HG02938 (cell line): ENCODE measurements around the gene CCDC33.
"Not testable (repeated sequence)": the region's sequence is repeated elsewhere in the genome, so short reads cannot be mapped to it uniquely, and the experiment has no call there.

Experiments
- ATAC-seq: cut with Tn5 transposase; IDR thresholded peaks from one replicate; pipeline ENCODE4 v1.9.1; 2021; ENCODE audit warnings: mild to moderate bottlenecking, moderate library complexity; ENCODE audit not compliant: unreplicated experiment

CCDC33 gene

DNA sequence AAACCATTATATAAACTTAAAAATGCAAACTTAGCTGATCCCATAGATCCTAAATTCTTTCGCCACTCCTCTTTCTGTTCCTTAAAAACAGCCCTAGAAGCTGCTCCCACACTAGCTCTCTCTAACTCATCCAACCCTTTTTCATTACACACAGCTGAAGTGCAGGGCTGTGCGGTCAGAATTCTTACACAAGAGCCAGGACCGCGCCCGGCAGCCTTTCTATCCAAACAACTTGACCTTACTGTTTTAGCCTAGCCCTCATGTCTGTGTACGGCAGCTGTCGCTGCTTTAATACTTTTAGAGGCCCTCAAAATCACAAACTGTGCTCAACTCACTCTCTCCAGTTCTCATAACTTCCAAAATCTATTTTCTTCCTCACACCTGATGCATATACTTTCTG is 121.4 kb downstream of the CCDC33 start:
- ATAC-seq = not testable (repeated sequence)

DNA sequence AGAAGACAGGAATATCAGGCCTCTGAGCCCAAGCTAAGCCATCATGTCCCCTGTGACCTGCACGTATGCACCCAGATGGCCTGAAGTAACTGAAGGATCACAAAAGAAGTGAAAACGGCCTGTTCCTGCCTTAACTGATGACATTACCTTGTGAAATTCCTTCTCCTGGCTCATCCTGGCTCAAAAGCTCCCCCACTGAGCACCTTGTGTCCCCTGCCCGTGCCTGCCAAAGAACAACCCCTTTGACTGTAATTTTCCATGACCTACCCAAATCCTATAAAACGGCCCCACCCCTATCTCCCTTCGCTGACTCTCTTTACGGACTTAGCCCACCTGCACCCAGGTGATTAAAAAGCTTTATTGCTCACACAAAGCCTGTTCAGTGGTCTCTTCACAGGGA is 123.2 kb downstream of the CCDC33 start:
- not testable (repeated sequence) for ATAC-seq

DNA sequence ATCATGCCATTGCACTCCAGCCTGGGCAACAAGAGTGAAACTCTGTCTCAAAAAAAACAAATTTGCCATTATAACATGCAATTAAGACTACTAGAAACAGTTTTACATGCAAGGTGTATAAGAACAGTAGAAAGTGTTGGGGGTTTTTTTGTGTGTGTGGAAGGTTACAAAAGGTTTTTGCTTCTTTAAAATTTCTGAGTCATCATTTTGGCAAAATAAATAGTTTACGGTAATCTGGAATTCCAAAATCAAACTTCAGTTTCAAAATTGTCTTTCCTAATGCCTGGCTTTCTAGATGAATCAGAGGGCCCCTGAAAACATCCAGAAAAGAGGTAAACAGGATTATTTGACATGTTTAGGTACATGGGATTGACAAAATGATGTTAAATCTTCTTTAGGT is 124.7 kb downstream of the CCDC33 start:
- ATAC-seq = not testable (repeated sequence)

DNA sequence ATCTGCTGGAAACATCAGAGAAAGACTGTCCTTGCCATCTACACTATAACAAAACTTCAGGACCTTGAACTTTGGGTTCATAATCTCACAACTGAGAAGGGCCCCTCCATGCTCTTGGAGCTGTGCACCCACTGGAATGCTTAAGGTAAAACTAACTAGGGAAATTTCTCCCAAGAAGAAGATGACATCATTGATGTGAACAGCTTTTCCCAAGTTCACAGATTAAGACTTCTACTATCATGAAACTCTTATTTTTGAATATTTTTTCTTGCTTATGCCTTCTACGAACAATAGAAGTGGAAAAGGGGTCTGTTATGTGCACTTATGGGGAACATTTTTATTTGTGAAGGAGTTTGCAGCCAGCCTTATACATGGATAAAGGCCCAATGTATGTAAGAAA is 126.4 kb downstream of the CCDC33 start:
- no peak for ATAC-seq

DNA sequence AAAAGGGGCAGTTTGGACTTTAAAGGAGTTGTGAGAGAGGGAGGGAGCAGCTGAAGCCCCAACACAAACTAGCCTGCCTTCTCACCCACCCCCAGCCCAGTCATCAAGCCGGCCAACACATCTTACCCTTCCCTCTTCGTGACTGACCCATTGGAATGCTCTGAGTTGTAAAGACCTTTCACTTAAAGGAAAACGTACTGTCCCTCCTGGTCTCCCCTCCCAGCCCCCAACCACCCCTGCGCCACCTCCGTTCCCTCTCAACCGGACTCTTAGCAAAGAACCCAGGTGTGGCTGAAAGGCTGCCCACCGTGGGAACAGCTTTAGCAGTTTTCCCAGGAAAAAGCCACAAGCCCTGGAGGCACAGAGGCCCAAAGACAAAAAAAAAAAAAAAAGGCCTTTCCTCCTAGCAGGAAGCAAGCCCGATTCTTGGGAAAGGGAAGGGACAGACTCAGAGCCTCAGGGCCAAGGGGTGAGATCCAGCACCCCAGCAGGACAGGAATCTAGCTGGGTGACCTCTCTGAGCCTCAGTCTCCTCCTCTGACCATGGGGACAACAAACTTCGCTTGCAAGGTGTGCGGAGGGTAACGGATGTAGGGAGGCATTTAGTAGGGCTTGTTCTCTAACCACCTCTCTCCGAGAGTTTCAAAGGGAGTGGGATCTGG is 128.9 kb downstream of the CCDC33 start:
- no peak for ATAC-seq

DNA sequence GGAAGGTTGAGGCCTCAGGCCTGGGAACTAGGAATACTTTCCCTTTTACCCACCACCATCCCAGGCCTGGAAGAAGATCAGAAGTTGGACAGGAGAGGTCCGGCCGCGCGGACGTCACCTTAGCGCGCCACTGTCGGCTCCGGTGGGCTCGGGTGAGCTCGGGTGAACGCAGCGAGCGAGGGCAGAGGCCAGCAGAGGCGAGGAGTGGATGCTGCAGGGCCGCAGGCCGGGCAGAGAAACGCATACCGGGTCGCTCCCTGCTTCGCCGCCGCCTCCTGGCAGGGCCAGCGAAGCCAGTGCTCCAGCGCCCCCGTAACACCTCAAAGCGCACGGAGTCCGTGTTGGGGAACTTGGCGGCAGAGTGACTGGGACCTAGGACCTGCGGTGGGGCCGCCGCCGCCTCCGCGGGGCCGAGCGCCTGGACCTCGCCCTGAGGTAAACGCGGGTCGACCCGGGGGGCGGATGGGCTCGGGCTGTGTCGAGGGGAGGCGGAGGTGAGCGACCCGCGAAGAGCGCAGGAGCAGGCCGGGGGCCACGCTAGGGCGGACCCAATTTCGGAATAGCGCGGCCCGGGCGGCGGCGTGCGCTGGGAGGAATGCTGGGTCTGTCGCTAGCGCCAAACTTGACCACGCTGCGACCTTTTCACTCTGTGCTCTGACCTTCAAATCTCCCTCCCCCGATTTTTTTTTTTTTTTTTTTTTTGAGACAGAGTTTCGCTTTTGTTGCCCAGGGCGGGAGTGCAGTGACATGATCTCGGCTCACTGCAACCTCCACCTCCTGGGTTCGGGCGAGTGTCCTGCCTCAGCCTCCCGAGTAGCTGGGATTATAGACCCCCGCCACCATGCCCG is 129.7 kb downstream of the CCDC33 start:
- no peak for ATAC-seq

DNA sequence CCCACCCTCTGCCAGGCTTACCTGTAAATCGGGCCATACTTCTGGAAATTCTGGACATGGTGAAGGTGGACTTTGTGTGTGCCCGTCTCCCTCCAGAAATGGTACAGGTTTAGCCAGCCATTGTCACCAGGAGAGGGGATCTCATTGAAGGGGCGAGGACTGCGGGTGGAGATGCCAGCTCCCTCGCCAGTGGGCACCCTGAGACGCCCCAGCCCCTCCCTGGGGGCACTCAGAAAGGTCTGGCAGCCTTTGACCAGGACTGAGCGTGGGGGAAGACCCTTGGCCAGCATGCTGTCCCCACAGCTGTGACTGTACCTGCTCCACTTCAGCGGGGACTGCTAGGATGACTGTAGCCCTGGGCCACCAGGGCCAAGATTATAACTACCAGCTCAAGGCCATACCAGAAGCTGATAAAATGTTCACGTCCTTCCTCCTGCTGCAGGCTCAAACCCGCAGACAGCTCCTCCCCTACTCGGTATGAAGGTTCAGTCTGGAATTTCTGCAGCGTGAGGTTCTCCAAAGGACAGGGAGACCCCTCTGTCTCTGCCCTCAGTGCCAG is 131.2 kb downstream of the CCDC33 start, which contains the start of gene CYP11A1:
Gene CYP11A1, minus strand, starts transcription at position 351 of the 559 bp plus-strand sequence. Its CDS starts 61 bp downstream, at position 290.
- no peak for ATAC-seq

DNA sequence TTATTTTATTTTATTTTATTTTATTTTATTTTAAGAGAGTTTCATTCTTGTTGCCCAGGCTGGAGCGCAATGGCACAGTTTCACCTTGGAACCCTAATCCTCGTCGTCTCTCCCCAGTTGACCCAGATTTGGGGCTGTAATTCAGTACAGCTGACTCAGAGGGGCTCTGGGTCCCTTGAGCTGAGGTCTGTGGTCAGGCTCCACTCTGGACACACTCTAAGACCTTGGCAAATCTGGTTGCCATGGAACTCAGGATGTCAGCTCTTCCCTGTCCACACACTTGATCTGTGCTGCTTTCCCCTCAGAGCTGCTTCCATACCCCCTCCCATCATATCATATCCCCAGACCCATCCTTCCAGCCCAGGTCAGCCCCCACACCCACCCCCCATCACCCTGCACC is 132.0 kb downstream of the CCDC33 start:
- no peak for ATAC-seq

DNA sequence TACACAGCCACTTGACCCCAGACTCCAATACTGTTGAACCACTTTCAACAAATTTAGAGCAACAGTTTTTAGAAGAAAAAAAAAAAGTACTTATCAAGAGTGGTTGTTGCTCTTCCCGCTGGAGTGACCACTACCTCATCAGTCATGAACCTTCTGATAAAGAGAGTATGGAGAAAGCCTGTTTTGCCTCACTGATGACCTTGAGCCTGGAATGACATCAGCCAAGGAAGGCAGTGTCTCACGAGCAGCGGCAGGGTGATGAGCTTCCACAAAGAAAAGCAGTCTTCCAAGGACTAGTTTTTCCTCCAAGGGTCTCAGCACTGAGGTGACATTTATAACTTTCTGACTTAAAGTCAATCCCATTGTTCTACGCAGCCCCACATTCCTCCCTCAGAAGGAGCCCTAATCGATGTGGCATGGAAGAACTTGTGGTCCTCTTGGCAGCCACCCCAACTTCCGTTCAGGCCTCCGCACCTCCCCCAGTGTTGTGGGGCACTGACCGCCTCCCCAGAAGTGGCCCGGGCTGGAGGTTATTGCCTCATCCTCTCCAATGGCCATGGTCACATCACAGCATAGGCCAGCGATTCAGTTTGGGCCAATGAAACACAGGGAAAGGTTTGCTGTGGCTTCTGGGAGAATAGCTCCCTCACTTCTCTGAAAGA is 133.1 kb downstream of the CCDC33 start:
- ATAC-seq = no peak

DNA sequence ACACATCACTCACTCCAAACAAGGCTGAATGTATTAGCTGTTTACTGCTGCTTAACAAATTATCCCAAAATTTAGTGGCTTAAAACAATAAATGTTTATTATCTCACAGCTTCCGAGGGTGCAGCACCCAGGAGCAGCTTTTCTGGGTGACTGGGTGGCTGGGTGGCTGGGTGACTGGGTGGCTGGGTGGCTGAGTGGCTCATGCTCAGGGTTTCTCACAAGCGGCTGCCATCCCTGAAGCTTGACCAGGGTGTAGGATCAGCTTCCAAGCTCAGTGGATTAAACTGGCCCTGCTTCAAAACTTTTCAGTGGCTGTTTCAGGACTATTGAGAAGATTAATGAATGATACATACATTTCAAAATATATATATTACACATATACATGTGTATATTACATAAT is 133.6 kb downstream of the CCDC33 start:
- ATAC-seq = no peak

DNA sequence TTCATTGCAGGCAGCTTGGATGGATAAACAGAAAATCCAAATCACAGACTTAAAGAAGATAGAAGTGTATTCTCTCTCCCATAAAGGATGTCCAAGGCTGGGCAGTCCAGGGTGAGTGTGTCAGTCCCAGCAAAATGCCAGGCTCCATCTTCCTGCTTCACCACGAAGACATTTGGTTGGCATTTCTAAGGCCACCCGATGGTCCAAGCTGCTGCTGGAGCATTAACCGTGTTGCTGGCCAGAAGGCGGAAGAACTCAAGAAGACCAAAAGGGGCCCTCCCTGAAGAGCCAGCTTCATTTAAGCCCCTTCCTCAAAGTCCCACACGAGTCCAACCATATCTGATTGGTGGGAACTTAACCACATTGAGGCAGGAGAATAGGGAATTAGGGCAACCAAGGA is 134.3 kb downstream of the CCDC33 start:
- no peak for ATAC-seq

DNA sequence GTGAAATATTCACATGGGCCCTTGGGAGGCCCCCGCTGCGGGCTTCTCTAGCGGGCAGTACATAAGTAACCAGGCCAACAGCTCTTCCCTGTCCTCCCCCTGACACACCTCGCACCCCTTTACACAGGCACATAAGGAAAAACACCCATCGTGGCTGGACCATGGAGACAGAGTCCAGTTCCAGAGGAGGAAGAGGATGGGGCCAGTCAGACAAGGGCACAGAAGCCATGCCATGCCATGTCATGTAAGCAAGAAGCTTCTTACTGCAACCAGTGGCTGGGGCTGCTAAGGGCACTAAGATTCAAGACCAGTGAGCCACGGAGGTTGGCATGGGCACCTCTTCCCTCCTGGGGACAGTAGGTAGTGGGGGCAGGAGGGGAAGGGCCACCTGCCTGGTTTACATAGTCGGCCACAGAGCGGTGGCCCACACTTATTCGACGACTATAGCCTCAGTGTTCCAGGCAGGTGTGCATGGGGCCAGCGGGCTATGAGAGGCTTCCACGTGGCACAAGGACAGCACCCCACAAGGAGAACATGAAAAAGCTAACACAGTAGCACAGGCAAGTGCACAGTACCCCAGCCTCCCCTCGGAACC is 137.0 kb downstream of the CCDC33 start:
- ATAC-seq = no peak

DNA sequence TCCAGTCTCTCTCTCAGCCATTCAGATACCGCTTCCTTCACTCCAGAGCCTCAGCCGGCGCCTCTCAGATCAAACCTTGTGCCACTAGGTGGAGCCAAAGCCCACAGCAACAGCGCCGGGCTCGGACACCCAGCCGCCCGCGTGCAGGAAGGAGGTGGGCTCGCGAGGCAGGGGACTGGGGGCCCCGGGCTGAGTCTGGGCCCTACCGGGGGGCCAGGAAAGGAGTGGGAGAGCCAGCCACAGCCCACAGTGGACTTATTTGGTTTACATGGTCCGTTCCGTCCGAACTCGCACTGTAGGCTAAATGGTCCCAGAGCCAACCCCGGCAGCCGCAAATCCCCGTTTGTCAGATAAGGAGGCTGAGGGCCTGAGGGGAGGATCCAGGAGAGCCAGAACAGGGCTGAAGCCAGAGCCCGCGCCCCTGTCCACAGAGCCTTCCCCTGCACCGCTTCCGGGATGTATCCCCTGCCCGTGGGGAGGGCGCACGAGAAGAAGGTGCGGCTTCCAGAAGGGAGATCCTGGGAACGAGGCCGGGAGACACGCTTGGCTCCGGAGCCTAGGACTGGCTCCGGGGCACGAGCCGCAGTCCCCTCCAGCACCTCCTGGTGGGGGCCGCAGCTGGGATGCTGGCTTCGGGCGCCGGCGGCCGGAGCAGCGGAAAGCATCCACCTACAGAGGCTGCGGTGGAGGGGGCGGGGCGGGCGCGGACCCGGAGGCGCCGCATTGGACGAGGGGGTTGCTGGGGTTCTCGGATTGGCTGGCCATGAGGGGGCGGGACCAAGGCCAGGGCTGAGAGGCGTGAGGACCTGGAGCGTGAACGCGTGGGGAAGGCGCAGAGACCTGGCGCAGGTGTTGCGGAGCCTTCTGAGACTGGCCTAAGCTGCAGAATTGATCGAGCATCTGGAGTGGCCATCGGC is 137.9 kb downstream of the CCDC33 start:
- ATAC-seq = peak; percentile 62

DNA sequence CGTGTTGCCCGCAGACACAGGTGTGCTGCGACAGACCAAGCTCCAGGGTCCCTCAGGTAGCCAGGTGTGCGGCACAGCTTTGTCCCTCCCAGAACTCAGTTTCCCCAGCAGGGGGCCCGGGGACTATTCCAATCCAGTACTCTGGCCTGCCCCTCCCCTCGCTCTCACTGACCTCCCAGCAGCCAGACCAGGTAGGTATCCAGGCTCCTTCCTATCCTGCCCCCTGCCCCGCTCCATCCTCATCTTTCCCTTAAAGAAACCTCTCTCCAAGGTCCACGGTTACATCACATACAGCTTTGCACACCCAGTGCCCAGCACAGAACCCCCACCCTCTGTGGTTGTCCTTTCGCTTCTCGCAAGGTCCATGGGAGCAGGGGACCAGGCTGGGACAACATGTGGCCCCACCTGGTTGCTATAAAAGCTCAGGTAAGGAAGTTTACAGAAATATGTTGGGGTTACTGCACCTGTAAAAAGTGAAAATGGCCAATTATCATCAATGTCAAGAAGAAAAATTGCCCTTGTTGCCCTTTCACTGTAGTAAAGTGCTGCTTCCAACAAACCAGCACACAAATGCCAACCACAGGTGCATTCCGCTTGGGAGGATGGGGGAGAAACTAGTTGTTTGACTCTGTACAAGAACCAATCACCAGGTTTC is 138.6 kb downstream of the CCDC33 start:
- ATAC-seq = no peak

DNA sequence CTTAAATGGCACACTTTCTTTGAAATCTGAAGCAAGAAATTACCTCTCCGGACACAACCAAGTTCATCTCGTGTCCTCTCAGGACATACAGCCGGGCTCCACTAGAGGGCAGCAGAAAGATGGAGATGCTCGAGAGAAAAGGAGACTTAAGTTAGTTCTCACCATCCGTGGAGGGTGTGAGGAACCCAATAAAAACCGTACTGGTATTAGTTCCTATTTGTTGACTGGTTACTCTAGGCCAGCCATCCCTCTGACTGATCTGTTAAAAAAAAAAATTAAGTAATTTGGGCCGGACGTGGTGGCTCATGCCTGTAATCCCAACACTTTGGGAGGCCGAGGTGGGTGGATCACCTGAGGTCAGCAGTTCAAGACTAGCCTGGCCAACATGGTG is 139.2 kb downstream of the CCDC33 start:
- ATAC-seq = no peak

DNA sequence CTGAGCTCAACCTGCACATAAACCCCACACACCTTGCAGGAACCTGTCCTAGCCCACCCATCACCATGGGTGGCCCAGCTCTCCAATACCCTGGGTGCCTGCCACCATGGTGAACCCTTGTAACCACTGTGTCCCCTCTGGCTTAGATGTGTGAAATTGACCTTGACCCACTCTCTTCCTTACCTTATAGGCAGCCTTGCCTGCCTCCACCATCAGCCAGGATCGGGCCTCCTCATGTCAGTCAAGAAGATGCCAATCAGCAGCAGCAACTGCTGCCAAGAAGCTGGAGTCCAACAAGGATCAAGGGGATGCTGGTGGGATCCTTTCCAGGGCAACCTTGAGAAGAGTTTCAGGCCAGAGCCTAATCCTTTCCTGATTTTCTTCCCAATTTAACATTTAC is 140.1 kb downstream of the CCDC33 start:
- no peak for ATAC-seq

DNA sequence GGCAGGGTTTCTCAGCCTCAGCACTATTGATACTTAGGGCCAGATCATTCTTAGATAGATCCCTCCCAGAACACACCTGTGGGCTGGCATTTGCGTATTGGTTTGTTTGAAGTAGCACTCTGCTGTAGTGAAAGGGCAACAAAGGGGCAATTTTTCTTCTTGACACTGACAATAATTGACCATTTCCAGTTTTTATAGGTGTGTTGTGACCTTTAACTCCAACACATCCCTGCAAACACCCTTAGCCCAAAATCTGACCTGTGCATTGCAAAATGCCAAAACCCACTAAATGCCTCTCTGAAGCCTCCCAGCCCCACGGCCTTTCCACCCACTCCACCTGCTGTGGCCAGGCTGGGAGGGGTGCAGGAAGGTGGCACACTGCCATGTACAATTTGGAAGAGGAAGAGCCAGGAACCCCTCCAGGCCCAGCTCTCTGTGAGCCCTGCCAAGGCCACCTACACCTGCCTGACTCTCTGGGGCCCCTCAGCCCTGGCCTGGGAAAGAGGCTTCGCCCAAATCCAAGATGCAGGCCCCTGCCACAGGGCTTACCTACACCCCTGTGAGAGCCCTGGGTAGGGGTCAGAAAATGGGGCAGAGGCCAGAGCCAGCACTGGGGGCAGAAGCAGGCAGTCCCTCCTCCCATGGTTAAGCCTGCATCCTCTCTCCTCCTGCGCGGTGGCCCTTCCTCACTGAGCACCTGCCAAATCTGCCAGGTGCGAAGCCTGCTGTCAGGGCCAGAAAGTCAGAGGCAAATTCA is 140.9 kb downstream of the CCDC33 start:
- ATAC-seq = no peak

DNA sequence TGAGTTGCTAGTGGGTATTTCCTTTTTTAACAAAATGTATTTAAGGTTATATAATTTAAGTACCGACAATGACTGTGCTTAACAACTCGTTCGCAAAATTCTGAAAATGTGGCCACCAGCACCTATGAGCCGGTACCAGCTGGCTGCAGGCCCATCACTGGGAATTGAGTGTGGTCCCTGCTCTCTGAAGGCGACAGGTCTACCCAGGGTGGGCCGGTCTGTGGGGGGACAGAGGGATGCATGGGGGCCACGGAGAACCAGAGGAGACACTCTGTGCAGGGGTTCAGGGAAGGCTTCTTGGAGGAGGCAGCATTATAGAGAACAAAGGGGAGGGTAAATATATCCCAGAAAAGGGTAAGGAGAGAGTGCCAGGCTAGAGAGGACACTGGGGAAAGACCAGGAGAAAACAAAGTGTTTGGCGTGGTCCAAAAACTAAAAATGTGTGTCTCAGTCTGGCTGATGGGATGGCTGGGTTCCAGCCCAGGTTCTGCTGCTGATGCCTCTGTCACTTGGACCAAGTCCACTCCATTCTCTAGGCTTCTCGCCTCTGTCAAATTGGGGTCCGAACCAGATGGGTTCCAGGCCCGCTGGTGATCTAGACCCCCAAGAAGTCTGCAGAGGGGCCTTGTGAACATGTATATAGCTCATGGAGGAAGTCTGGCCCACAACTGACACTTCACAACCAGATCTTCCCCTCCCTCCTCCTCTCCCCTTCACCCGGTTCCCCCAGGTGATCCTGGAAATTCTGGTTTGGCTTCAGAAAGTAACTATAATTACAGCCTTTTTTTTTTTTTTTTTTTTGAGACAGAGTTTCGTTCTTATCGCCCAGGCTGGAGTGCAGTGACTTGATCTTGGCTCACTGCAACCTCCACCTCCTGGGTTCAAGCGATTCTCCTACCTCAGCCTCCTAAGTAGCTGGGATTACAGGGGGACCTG is 142.0 kb downstream of the CCDC33 start:
- no peak for ATAC-seq
